ENCODE results near the gene ARFGEF2. TPM values are rescaled to one million over a fixed set of nuclear protein-coding genes. Genes with fewer than 3 reads are reported as not detected.

The ARFGEF2 gene
- total RNA-seq, 1 donor from 2014 or later: 30.2 TPM

- no peak for DNase-seq
- Mint-ChIP-seq H3K4me3 (ENCODE audit: unreplicated experiment) (no peak overlapping the region), H3K36me3 (ENCODE audit: unreplicated experiment) (peaks cover 6% of the 10 kb centered on the region), H3K9me3 (ENCODE audit: unreplicated experiment) (no peaks in the 10 kb centered on the region), H3K27ac (ENCODE audit: unreplicated experiment) (no peak overlapping the region), H3K4me1 (ENCODE audit: low read depth, unreplicated experiment) (no peaks in the 10 kb centered on the region), H3K27me3 (ENCODE audit: unreplicated experiment) (no peaks in the 10 kb centered on the region)
- TF ChIP-seq CTCF (IDR thresholded peaks at IDR 0.05; ENCODE audit: partially characterized antibody, unreplicated experiment): no peak
Observed at GRCh38 chr20:48952656-48953055, 31.1 kb downstream of the ARFGEF2 start.

GRCh38 chr20:48953653-48954052, 32.1 kb downstream of the ARFGEF2 start:
- no peak for DNase-seq
- Mint-ChIP-seq H3K4me3 (ENCODE audit: unreplicated experiment) (no peak overlapping the region), H3K9me3 (ENCODE audit: unreplicated experiment) (no peaks in the 10 kb centered on the region), H3K36me3 (ENCODE audit: unreplicated experiment) (peaks cover 6% of the 10 kb centered on the region), H3K27me3 (ENCODE audit: unreplicated experiment) (no peaks in the 10 kb centered on the region), H3K4me1 (ENCODE audit: low read depth, unreplicated experiment) (no peaks in the 10 kb centered on the region), H3K27ac (ENCODE audit: unreplicated experiment) (no peak overlapping the region)
- TF ChIP-seq CTCF (IDR thresholded peaks at IDR 0.05; ENCODE audit: partially characterized antibody, unreplicated experiment): no peak

GRCh38 chr20:48956052-48956451, 34.5 kb downstream of the ARFGEF2 start:
- DNase-seq: no peak
- Mint-ChIP-seq H3K27me3 (ENCODE audit: unreplicated experiment) (no peaks in the 10 kb centered on the region), H3K27ac (ENCODE audit: unreplicated experiment) (no peak overlapping the region), H3K4me1 (ENCODE audit: low read depth, unreplicated experiment) (no peaks in the 10 kb centered on the region), H3K36me3 (ENCODE audit: unreplicated experiment) (peaks cover 6% of the 10 kb centered on the region), H3K9me3 (ENCODE audit: unreplicated experiment) (no peaks in the 10 kb centered on the region), H3K4me3 (ENCODE audit: unreplicated experiment) (no peak overlapping the region)
- TF ChIP-seq CTCF (IDR thresholded peaks at IDR 0.05; ENCODE audit: partially characterized antibody, unreplicated experiment): no peak

DNA sequence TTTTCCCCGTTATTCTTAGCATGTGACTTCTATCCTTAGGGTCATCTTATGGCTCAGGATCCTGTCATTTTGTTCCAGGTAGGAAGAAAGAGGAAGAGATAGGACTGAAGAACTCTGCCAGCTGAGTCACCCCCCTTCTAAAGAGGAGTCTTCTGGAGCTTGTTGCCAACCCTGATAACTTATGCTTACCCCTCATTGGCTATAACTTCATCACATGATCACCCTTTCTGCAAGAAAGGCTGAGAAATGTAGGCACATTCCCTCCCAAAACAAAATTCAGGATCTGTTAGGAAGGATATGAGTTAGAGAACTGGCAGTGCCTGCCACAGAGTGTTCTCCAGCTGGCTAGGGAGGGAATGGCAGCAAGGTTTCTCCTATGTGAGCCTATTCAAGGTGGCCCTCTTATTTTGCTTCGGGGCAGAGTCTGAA, 35.6 kb downstream of the ARFGEF2 start:
- Mint-ChIP-seq H3K4me1 (ENCODE audit: low read depth, unreplicated experiment) (no peaks in the 10 kb centered on the region), H3K9me3 (ENCODE audit: unreplicated experiment) (no peaks in the 10 kb centered on the region), H3K27me3 (ENCODE audit: unreplicated experiment) (no peaks in the 10 kb centered on the region), H3K27ac (ENCODE audit: unreplicated experiment) (peak overlapping the region; percentile 4), H3K4me3 (ENCODE audit: unreplicated experiment) (no peak overlapping the region), H3K36me3 (ENCODE audit: unreplicated experiment) (peaks cover 6% of the 10 kb centered on the region)
- DNase-seq: no peak
- TF ChIP-seq CTCF (IDR thresholded peaks at IDR 0.05; ENCODE audit: partially characterized antibody, unreplicated experiment): no peak

DNA sequence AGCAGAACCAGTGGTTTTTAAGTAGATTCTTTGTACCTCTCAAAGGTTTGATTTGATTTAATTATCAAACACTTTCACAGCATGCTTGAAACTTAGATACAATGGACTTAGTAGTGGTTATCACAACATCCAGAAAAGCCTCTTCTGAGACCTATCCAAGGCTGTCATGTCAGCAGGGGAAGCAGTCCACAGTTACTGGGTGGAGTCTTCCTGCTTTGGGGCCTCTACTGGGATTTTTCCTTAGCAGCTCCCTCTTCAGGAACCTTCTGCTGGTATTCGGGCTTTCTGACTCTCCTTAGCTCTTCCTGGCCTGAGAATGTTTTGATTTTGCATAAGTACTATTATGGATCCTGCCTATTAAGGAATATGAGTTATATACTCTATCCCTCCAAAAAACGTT, 36.0 kb downstream of the ARFGEF2 start:
- Mint-ChIP-seq H3K4me1 (ENCODE audit: low read depth, unreplicated experiment) (no peaks in the 10 kb centered on the region), H3K9me3 (ENCODE audit: unreplicated experiment) (no peaks in the 10 kb centered on the region), H3K36me3 (ENCODE audit: unreplicated experiment) (peaks cover 6% of the 10 kb centered on the region), H3K27me3 (ENCODE audit: unreplicated experiment) (no peaks in the 10 kb centered on the region), H3K27ac (ENCODE audit: unreplicated experiment) (peak overlapping the region; percentile 4), H3K4me3 (ENCODE audit: unreplicated experiment) (no peak overlapping the region)
- no peak for TF ChIP-seq CTCF (IDR thresholded peaks at IDR 0.05; ENCODE audit: partially characterized antibody, unreplicated experiment)
- no peak for DNase-seq

Measured in glutamatergic neuron (in vitro differentiated cells).